HG02884 (cell line): ENCODE data around the gene FAM209A.
"Not testable (repeated sequence)": the region's sequence is repeated elsewhere in the genome, so short reads cannot be mapped to it uniquely, and the experiment has no call there.

Source experiments
- ATAC-seq: cut with Tn5 transposase; IDR thresholded peaks from one replicate; pipeline ENCODE4 v1.9.1; 2021; ENCODE audit warnings: mild to moderate bottlenecking, moderate library complexity; ENCODE audit not compliant: unreplicated experiment

The FAM209A gene

GRCh38 chr20:56524444-56524843 lies at the start of gene FAM209A:
FAM209A (plus strand) TSS chr20:56524744; CDS start chr20:56524809, 65 bp downstream.
- ATAC-seq = not testable (repeated sequence)

GRCh38 chr20:56483970-56484369 lies 40.6 kb upstream of the FAM209A start:
- no peak for ATAC-seq

DNA sequence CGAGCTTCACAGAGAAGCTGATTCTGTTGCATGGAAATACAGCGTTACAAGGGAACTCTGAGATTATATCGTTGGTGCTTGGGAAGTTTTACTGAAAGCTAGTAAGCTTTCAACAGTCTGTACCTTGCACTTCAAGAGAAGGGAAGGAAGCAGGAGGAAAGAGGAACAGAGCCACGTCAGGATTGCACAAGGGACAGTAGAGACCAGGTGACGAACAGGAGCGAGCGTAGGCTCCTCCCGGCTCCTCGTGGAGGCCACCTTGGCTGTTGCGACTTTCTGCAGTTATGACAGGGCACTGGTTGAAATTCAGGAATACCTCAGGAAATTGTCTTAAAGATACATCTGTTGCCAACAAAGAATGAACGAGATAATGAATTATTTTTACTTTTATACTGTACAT lies 37.3 kb upstream of the FAM209A start:
- no peak for ATAC-seq

GRCh38 chr20:56488566-56488965 lies 36.0 kb upstream of the FAM209A start:
- ATAC-seq = no peak

DNA sequence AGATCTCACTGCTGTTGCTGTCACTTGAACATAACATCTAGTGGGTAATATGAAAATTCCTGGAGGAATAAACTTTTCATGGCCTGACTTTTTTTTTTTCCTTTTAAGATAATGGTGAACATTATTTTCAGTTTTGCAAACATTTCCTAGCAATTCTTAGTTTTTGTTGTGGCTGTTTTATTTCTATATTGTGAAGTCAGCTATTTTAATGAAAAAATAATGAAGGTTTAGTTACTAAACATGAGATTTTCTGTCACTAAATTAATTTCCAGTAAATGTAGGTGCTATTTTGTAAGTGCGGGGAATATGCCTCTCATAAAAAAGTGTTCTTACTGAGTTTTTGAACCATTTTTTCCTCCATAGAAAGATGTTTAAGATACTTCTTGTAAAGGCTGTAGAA lies 23.4 kb upstream of the FAM209A start:
- no peak for ATAC-seq

DNA sequence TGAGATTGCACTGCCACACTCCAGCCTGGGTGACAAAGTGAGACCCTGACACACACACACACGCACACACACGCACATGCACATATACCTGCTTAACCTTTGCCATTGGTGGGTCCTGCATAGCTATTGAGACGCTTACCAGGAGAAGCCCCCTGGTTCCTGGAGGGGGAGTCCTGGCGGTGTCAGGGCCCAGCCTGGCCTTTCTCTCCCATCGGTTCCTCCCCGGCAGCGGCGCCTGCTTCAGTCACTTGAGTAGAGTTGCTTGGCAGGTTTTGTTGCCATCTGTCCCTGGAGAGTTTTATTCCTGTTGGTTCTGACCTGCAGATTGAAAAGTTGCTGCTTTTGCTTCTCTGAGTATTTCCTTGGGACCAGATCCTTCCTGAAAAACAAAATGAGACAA lies 20.6 kb upstream of the FAM209A start:
- ATAC-seq = no peak

DNA sequence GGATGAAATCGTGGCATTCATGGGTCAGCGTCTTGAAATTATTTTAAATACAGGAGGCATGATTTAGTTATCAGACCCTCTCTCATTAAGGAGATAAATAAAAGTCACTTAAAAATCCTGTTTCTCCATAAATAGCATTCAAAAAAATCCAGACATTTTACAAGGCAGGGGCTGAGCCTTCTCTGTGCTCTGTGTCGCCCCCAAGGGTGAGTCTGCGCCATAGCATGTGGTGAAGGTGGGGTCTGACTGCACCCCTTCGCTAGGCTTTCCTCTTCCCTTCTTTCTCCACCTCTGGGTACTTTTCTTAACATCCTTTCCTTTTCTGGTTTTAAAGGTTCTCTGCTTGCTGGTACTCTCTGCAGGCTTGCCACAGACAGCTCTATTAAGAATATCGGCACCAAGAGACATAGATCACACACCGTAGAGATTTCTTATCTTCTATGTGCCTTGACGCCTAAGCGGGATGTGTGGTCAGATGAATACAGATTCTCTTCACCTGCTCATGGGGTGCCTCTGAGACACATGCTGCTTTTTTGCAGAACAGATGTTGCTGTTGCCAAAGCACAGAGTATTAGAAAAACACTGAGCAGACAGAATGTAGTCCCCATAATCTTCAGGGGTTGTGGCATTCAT lies 20.1 kb upstream of the FAM209A start:
- no peak for ATAC-seq

GRCh38 chr20:56506103-56506502 lies 18.4 kb upstream of the FAM209A start:
- ATAC-seq = no peak

- no peak for ATAC-seq
These were observed 12.6 kb upstream of the FAM209A start for GRCh38 chr20:56511926-56512325.

- no peak for ATAC-seq
These were observed 11.1 kb upstream of the FAM209A start for GRCh38 chr20:56513161-56514150.

DNA sequence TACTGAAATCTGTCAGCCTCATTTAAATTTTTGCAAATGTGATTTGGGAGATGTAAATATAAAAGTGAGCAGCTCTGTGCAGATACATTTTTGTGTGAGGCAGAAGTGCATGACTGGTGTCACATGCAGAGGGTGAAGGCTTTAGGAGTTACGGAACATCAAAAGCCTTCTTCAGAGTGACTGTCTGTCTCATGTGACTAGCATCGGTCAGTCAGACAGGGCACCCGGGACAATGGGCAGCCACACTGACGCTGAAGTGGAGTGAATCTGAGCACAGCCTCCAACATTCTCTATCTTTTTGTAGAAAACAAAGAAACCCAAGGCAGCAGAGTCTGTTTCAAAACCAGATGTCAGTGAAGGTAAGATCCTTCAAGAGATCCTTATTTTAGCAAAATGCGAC lies 7.9 kb upstream of the FAM209A start:
- ATAC-seq = no peak

DNA sequence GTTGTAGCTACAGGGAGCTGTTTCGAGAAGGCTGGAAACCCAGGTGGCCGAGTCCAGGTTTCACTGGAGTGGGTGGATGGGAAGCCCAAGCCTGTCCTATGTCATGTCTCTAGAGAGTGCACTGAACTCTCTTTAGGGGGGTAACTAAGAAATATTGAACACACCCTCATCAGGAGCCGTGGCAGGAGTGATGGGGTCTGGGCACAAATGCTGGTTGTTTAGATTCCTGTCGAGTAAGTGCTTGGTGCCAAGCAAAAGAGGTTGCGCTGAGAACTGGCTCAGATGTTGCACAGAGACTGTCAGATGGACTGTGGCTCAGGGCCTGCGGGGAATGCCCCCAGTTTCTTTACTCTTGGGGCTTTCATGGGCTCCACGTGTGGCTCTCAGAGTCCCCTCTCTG lies 7.3 kb upstream of the FAM209A start:
- no peak for ATAC-seq

GRCh38 chr20:56517641-56518040 lies 6.9 kb upstream of the FAM209A start:
- no peak for ATAC-seq

DNA sequence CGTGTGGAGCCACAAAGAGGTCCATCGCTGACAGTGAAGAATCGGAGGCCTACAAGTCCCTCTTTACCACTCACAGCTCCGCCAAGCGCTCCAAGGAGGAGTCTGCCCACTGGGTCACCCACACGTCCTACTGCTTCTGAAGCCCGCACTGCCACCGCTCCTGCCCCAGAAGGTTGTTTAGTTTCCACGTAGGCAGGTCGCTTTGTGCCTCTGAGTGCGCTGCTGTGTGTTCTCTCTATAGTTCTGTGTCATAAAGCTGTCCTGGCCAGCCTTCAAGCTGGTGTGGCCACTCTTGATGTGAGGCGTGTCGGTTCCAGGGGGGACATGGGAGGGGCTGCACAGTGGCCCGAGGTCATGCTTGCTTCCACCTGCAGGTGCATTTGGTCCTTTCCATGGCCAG lies 6.4 kb upstream of the FAM209A start:
- no peak for ATAC-seq

- no peak for ATAC-seq
These were observed 5.7 kb upstream of the FAM209A start for GRCh38 chr20:56518721-56519398.

DNA sequence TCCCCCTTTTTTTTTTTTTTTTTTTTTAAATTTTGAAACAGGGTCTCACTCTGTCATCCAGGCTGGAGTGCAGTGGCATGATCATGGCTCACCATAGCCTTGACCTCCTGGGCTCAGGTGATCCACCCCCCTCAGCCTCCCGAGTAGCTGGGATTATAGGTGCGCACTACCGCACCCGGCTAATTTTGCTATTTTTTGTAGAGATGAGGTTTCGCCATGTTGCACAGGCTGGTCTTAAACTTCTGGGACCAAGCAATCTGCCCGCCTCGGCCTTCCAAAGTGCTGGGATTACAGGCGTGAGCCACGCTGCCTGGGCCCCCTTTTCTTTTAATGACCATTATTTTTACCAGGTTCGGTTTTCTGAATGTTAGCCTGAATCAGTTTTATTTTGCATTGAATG lies 5.0 kb upstream of the FAM209A start:
- ATAC-seq = no peak

DNA sequence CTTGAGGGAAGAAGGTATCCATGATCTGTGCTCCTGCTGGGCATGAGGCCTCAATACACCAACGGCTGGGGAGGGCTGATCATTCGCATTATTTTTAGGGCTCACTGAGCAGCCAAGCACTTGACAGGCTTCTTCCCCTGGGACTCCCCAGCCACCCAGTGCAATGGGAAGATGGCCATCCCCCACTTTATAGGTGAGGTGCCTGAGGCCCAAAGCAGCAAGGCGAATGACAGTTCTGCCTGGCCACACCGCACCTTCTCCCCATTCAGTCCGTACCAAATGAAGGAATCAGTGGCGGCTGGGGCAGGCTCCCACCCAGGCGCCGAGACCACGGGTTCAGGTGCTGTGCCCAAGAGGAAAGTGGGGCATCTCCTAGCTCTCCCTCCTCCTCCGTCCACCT lies 4.4 kb upstream of the FAM209A start:
- no peak for ATAC-seq

- ATAC-seq = not testable (repeated sequence)
These were observed 3.7 kb upstream of the FAM209A start for GRCh38 chr20:56520746-56521354.

- no peak for ATAC-seq
These were observed 2.2 kb upstream of the FAM209A start for GRCh38 chr20:56522311-56522710.

- no peak for ATAC-seq
These were observed 3.0 kb downstream of the FAM209A start for GRCh38 chr20:56527521-56527920.

- not testable (repeated sequence) for ATAC-seq
These were observed 8.4 kb downstream of the FAM209A start, which contains the start of gene FAM209B for GRCh38 chr20:56532946-56533345. FAM209B (plus strand) TSS chr20:56533246; CDS start chr20:56533342, 96 bp downstream.
